Psoas muscle (tissue), 8 donors: ENCODE measurements around the gene TNIP1. TPM values are rescaled to one million over a fixed set of nuclear protein-coding genes. Genes with fewer than 3 reads are reported as not detected.

Experiments used
- ATAC-seq, 4 donors: fragments of 200-7000 bp; cut with Tn5 transposase; one replicate each; pipeline ENCODE4 v1.9.1; 2020; ENCODE audit warnings: moderate library complexity in 3 of 4, mild to moderate bottlenecking in 2 of 4
- DNase-seq, 2 donors: peaks; one replicate each; pipeline ENCODE4 v3.0.0-alpha.2; 2020
- H3K27ac ChIP-seq: fragments of 200-600 bp; one replicate; pipeline ENCODE4 v1.8.0; 2022
- H3K27me3 ChIP-seq, 3 donors: fragments of 200-600 bp in 1 of 3; one replicate each; pipeline versions ENCODE4 v1.6.1 to v1.8.0; 2013 to 2022; ENCODE audit warnings: low read length in 2 of 3, mild to moderate bottlenecking in 2 of 3, moderate library complexity in 1 of 3; ENCODE audit not compliant: insufficient read depth in 3 of 3
- H3K36me3 ChIP-seq, 2 donors: fragments of 200-600 bp in 1 of 2; one replicate each; pipeline versions ENCODE4 v1.6.1 to v1.8.0; 2013 to 2022; ENCODE audit warnings: low read depth in 1 of 2, mild to moderate bottlenecking in 1 of 2, moderate library complexity in 1 of 2; ENCODE audit not compliant: insufficient read depth in 1 of 2
- H3K4me1 ChIP-seq: fragments of 200-600 bp; one replicate; pipeline ENCODE4 v1.8.0; 2022
- H3K4me3 ChIP-seq: fragments of 200-600 bp; one replicate; pipeline ENCODE4 v1.8.0; 2022; ENCODE audit warnings: mild to moderate bottlenecking
- H3K9me3 ChIP-seq: fragments of 200-600 bp; one replicate; pipeline ENCODE4 v1.8.0; 2022
- CTCF ChIP-seq: fragments of 200-600 bp; IDR thresholded peaks from one replicate; pipeline ENCODE4 v1.8.0; 2022; ENCODE audit warnings: antibody characterized with exemption
- WGBS, 3 donors: extraction: QIAGEN DNeasy Blood & Tissue Kit; methylation state at CpG; one replicate each; pipeline versions ENCODE4 v1.1.6 to v1.1.7; 2013; 5-methylcytosine and 5-hydroxymethylcytosine counted together
- intact Hi-C, 2 donors: fragments of 100-400 bp; cut with DNase I; formaldehyde crosslinking; loops; one replicate each; pipeline versions ENCODE4 v1.11.0 to v1.14.2; 2022
- polyA plus RNA-seq, 3 donors: library from polyadenylated mRNA; stranded (reverse); fragments of 200-250 nt; gene quantifications; one replicate each; pipeline ENCODE4 v1.2.3, GENCODE V29; 2013
- total RNA-seq, 4 donors: library from RNA; stranded (reverse); fragmentation: NEBNext Ultra II Directional in 2 of 4; extraction: Animal tissue kit (Norgen Biotek cat#: 25700) in 2 of 4; gene quantifications; one replicate each; pipeline versions ENCODE4 v1.2.1 to v1.2.4, GENCODE V29; 2021 to 2023
- donor health status: healthy with polysubstance abuse.
- donor health status: DM: no; HTN: no; CAD: no; lungs with moderate emphysema.
- donor health status: Bipolar disorder and iron deficiency.
- donor health status: healthy.
- donor health status: DM: yes; HTN: yes; CAD: no.
- donor health status: DM: no; HTN: no; CAD: no.
- donor health status: DM: no; HTN: no; CAD: no.
- donor health status: DM: yes; HTN: yes; CAD: no.

Gene TNIP1
- total and polyA plus RNA-seq, 7 donors, result 55.5 to 218 (median 141) TPM

DNA sequence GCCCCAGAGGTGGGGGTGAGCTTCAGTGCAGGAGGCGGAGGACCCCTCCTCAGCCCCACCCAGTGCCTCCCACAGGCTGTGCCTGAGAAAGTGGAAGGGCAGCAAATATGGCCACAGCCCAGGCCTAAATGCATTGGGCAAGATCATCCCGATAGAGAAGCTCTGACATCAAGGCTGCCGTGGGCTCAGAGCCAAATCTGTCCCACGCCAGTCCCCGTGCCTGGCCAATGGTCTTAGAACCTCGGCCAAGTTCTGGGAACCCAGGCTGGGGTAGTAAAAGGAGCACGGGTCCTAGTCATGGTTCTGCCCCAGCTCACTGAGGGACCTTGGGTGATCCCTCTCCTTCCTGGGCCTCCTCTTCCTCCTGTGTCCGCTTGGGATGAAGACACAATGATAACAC is 27.7 kb upstream of the TNIP1 start:
- ATAC-seq (no peak), DNase-seq (peak in 1 of 2 donors; percentile 59)
- 38 to 44% (median 42%) methylated on average over 8 of the region's 8 CpGs for WGBS, 3 donors
- Histone ChIP-seq H3K9me3 (no peaks in the 10 kb centered on the region), H3K4me3 (no peak overlapping the region), H3K36me3 (peaks cover 3 to 76% of the 10 kb centered on the region in 2 donors), H3K27me3 (no peaks in the 10 kb centered on the region), H3K4me1 (peaks cover 41% of the 10 kb centered on the region), H3K27ac (peak overlapping the region; percentile 61)
- intact Hi-C loops, result no loop called here
- no peak for TF ChIP-seq CTCF

DNA sequence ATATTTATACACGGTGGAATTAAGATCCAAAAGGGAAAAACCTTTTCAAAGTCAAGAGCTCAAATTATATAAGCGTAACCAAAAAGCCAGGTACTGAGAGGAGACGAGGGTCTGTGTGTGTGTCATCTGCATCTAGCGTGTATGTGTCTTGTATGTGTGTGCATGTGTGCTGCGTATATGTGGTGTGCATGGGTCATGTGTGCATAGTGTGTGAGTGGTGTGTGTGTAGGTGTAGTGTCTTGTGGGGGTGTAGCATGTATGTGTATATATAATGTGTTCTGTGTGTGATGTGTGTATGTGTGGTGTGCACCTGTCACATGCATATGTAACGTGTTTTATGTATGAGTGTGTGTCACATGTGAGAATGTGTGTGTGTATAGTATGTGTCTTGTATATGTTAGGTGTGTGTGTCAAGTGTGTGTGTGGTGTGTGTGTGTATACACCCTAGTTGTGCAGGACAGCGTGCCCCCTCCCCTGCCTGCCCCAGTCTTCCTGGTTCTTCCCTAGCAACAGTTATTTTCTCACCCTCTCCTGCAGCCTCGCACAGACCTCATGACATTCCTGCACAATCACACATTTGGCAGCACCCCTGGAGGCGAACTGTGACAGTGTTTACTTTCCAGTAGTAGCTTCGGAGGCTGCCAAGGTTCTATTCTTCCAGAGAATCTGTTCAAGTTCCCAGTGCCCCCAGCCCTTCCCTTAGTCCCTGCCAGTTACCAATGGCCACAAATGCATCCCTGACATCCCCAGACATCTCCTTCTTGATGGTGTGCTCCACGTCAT is 27.1 kb upstream of the TNIP1 start:
- Histone ChIP-seq H3K27me3 (no peaks in the 10 kb centered on the region), H3K27ac (peak overlapping the region; percentile 61), H3K9me3 (no peaks in the 10 kb centered on the region), H3K4me1 (peaks cover 41% of the 10 kb centered on the region), H3K36me3 (peaks cover 3 to 79% of the 10 kb centered on the region in 2 donors), H3K4me3 (no peak overlapping the region)
- intact Hi-C loops, result no loop called here
- ATAC-seq, result peak in 3 of 4 donors; percentile 35 to 43 (median 39)
- peak in 1 of 2 donors; percentile 65 for DNase-seq
- no peak for TF ChIP-seq CTCF
- WGBS, 3 donors, result 64 to 74% (median 66%) methylated on average over 11 of the region's 11 CpGs

- no peak for TF ChIP-seq CTCF
- peaks cover 3 to 79% of the 10 kb centered on the region in 2 donors for H3K36me3 ChIP-seq
- peaks cover 42% of the 10 kb centered on the region for H3K4me1 ChIP-seq
- H3K9me3 ChIP-seq, result no peaks in the 10 kb centered on the region
- DNase-seq (no peak), ATAC-seq (no peak)
- no peak overlapping the region for H3K4me3 ChIP-seq
- intact Hi-C loops, result no loop called here
- H3K27me3 ChIP-seq, result no peaks in the 10 kb centered on the region
- no peak overlapping the region for H3K27ac ChIP-seq
- 92 to 93% (median 93%) methylated on average over 7 of the region's 7 CpGs for WGBS, 3 donors
Measured at GRCh38 chr5:151107084-151107483, 26.2 kb upstream of the TNIP1 start.

DNA sequence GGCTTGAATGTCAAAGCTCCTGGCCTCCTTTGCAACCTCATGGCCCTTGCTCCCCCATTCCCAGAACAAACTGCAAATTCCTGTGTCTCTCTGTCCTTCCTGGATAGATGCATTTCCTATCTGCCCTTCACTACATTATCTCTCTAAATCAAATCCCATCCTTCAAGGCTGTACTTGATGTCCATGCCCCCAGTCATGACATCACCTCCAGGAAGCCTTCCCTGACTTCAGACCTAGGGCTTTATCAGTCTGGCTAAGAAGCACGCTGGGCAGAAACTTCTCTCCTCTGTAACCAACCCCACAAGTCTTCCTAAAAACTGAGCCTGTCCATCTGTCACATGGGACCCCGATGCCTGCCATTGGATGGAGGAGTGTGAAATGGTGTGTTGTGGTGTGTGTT is 25.7 kb upstream of the TNIP1 start:
- Histone ChIP-seq H3K9me3 (no peaks in the 10 kb centered on the region), H3K27ac (no peak overlapping the region), H3K36me3 (peaks cover 3 to 81% of the 10 kb centered on the region in 2 donors), H3K27me3 (no peaks in the 10 kb centered on the region), H3K4me3 (no peak overlapping the region), H3K4me1 (peaks cover 48% of the 10 kb centered on the region)
- no peak for DNase-seq
- WGBS, 3 donors, result 94 to 97% (median 96%) methylated on average over 2 of the region's 2 CpGs
- no peak for TF ChIP-seq CTCF
- ATAC-seq, result no peak
- intact Hi-C loops, result no loop called here
